Measurements from ENCODE around the gene STK32A.
"Not testable (repeated sequence)": the region's sequence is repeated elsewhere in the genome, so short reads cannot be mapped to it uniquely, and the experiment has no call there.

The STK32A gene

DNA sequence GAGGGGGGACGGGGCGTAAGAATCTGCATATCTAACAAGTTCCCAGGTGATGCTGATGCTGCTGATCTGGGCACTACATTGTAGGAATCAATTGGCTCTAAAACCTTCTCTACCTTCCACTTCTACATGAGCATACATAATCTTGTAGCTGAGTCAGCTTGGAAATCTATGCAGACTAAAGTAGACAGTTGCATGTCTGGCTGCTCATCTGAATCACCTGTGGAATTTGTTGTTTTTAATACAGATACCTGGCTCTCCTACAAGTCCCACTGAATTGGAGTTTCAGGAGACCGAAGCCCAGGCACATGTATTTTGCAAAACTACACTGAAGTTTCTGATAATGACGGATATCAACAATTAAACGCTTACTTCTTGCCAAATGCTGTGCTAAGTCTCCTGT is 113.6 kb downstream of the STK32A start:
- no peak for DNase-seq

DNA sequence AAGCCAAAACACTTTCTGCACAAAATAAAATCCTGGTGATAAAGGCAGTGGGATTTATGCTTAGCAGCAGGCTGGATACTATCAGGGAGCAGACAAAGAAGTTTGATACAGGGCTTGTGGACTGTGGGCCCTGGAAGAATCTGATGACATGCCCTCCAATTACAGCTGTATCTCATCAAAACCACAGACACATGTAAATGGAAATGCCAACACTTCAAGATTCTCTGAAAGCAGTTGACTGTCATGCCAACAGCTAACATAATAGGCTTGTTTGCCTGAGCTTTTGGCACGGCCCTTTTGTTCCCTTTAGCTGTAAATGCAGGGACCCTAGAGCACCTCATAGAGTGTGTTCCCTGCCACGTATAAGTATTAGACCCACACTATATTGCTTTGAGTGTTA is 114.4 kb downstream of the STK32A start:
- DNase-seq: no peak

DNA sequence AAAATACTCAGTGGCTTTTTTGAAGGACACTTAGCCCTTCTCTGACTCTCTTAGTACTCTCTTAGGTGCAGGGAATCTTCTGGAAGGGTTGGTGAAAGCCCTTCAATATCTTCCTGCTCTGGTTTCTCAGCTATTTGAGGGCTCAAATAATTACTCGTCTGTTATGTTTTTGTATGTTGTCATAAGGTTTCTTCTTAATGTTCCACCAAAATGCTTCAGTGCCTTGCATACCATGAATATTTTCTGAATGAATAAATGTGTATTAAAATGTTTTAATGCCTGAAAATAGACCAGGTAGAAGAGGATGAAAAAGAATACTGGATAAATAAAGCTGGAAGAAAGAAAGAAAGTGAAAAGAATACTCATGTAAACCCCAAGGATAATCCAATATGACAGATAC is 124.3 kb downstream of the STK32A start:
- DNase-seq: no peak

DNA sequence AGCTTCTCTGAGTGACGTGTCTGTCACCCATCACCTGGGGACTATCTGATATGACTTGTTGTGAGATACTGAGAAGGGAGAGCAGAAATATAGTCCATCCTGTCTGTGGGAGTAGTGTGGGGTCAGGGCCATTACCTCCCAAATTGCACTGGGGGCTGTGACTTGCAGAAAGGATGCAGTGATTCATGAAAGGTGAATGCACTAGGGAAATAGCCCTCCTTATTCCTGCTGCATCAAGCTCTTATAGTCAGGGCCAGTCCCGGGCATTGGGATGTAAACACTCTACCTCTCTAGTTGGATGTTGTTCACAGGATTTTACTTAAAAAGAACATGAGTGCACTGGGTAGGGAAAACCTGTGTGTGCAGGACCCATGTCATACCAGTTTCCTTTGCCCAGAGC is 124.8 kb downstream of the STK32A start:
- DNase-seq: no peak

DNA sequence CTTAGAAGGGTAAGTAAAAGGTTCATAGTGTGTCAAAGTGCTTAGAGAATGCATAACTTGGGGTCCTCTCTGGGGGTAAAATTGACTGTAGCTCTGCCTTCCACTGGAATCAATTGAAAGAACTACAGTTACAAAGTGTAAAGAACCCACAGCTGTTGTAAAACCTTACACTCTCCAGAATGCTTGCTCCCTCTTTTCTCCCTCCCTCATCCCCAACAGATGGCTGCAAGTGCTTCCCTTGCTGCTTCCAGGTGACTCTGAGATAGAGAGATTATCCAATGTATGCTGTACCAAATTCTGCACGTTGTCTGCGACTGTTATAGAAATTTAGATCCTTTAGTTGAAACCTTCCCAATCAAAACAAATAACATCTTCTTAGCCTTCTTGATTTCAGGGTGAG is 126.0 kb downstream of the STK32A start:
- no peak for DNase-seq

DNA sequence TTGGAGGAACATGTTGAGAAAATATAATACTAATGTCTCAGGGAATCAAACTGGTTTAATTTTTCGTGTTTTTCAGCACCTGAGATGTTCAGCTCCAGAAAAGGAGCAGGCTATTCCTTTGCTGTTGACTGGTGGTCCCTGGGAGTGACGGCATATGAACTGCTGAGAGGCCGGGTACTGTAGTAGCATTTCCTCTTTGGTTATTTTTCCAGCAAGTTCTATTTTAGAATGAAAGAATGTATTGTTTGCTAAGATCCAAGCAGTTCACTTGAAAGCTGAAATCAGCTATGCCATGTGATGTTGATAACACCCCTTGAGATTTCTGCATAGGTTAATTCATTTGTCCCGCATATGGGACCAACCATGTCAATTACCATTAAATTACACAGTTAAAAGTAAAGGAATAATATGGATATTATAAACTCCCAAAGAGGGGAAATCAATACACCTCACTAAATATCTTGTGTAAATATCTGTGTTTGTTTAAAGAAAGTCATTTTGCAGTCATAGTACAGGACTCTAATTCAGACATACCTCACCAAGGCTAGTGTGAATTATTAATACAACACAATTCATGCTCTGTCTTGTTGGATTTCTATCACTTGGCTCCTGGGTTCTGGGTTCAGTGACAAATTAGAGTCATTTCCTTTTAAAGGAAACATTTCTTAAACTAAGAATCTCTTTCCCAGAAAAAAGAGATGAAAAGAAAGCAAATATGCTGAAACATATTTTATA is 126.8 kb downstream of the STK32A start:
- DNase-seq: no peak

DNA sequence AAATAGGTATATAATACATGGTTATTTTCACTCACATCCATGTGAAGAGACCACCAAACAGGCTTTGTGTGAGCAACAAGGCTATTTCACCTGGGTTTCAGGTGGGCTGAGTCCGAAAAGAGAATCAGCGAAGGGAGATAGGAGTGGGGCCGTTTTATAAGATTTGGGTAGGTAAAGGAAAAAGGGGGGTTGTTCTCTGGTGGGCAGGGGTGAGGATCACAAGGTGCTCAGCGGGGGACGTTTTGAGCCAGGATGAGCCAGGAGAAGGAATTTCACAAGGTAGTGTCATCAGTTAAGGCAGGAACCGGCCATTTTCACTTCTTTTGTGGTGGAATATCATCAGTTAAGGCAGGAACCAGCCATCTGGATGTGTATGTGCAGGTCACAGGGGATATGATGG is 132.6 kb downstream of the STK32A start:
- not testable (repeated sequence) for DNase-seq

DNA sequence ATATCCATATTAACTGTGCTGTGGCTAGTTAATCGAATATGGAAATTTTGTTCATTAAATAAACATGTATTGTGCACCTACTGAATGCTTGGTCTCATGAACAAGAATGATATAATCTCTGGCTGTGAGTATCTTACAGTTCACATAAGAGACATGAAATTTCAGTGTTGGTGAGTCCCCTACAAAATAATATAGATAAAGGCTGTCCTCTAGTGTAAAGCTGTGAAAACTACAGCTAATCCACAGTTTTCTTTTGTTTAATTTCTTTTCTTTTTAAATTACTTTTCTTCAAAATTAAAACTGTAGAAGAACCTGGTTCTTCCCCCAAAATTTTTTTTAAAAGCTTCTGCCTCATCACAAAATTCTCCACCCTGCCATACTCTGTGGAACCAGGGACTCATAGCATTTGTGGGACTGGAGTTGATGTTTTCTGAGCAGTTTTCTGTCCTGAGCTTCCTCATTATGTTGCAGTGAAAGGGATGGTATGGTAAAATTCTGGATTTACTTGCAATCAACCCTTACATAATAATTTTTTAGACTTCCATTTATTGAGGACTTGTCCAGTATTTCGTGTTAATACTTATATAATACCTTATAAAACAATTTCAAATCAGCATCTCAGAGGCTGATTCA is 135.0 kb downstream of the STK32A start:
- no peak for DNase-seq

DNA sequence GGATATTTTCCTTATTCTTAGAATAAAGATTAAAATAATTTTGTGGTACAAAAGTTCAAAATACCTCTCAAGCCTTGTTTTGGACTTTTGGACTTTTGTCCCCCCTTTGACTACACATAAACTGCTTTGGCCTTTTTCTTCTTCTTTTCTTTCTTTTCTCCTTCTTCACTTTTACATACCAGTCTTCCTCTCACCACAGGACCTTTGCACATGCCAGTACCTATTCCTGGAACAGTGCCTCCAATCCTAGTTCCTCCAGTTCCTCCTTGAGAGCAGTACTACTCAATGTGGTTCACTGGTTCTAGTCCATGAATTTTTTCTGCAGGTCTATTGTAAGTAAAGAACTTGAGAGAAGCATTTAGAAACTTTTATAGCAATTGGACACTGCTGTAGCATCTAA is 136.5 kb downstream of the STK32A start:
- DNase-seq: no peak

DNA sequence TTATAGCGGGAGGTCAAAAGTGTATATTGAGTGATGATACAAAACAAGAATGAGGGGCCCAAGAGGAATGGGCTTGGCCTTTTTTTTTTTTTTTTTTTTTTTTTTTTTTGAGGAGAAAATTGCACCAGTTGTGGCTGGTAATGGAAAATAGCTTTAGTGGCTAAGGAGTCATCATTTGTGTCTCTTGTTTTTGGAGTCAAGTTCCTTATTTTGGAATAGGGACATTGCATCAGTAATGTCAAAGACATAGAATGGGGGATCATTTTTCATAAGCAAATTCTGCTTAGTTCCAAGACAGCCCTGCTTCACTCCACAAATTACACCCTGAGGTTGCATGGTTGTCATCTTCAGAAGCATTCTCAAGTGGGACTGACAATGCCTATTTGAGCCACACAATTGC is 137.4 kb downstream of the STK32A start:
- no peak for DNase-seq

DNA sequence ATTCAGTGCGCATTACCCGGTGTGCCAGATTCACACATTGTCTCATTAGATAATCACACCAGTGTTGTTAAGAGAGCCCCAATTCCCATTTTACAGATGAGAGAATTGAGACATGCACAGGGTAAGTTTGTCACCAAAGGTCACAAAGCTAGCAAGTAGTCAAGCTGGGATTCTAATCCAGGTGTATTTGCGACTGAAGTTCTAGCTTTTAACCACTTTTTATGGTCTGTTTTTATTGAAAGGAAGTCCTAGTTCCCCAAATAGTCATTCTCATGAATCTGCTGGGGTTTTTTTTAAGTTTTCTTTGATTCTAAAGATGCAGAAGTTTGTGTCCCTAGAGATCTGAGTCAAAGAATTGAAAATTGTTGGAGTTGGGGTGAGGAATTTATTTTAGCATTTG is 138.5 kb downstream of the STK32A start:
- DNase-seq: no peak

DNA sequence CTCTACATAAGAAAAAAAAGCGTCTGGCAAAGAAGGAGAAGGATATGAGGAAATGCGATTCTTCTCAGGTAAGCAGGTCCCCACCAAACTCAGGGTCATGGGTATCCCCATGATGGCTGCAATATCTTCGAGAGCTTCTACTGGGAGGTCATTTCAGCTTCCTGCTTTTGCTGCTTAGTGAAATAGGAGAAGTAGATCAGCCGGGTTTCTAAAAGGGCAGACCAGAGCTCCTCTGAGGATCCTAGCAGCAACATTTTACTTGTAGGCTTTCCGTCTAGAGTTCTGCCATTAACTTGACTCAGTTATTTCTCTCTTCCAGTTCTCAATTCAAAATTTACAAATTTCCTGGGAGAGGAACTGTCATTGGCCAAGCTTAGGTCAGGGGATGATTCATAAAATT is 140.3 kb downstream of the STK32A start:
- no peak for DNase-seq

DNA sequence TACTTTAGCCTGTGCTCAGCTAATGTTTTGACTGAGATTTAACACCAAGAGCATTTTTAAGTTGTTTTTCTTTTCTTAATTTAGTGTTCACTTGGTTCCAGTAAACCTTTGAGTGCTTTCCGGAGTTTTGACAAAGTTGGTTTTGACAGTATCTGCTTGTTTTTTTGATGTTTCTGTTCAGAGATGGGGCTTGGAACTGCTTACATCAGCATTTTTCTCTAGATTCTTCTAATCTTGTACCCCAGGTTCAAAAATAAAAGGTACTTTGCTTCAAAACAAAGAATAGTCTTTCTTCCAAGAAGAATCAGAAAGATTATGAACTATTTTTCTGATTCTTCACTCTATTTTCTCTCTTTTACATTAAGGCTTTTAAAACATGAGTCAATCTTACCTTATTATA is 142.9 kb downstream of the STK32A start:
- no peak for DNase-seq

DNA sequence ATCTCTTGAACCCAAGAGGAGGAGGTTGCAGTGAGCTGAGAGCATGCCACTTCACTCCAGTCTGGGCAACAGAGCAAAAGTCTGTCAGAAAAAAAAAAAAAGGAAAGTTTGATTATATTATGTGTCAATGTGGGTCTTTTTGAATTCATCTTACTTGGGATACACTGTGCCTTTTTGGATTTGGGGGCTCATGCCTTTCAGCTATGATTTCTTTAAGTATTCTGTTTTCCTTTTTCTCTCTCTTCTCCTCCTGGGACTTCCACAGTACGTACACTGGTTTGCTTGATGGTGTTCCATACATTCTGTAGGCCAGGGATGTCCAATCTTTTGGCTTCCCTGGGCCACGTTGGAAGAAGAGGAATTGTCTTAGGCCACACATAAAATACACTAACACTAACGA is 146.7 kb downstream of the STK32A start:
- no peak for DNase-seq

DNA sequence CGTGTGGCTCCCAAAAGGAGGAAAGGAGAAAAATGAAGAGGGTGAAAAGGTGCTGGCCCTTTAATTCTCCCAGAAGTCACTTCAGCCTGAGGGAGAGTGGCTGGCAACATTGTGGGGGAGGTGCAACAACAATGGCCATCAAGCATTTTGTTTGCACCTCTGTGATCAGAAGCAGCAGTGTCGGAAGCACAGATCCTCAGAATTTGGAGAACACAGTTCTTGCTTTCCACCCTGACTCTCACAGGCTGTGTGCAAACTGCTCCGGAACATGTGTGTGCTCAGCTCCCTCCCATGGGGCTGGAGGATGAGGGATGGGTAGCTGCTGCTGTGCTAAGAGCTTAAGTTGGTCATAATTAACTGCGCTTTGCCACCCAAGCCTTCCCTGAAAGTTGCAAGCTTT is 147.9 kb downstream of the STK32A start:
- no peak for DNase-seq

DNA sequence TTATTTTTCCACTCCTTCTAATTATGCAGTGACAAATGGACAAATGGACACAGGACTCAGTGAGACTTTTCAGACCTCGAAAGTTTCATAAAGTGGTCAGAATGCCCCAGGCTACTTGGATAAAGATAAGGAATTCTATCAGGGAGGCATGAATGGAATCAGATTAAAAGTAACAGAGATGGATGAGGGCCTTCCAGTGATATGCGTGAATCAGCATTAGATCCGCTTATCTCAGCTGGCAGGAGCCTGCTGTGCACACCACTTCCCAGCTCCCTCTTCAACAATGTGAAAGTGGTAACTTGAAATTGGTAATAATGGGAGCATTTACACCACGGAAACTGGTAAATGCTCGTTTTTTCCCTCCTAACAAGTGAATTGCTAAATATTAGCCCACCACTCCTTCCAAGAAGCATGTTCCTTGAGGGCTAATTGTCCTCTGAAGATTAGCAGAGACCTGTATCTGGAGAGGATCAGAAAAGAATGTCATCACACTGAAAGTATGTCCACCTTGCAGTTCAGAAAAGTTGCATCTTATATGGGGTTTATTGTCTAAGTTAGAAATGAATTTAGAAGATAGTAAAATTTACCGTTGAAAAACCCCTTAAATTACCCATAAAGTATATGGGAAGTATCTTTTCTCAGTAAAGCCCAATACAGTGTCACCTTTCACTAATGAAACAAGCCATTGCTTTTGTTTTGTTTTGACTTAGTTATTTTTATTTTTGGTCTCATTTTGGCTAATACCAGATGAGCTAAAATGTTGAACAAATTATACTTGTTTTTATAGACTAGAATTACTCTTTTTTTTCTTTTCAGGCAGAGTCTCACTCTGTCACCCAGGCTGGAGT is 149.7 kb downstream of the STK32A start:
- no peak for DNase-seq

DNA sequence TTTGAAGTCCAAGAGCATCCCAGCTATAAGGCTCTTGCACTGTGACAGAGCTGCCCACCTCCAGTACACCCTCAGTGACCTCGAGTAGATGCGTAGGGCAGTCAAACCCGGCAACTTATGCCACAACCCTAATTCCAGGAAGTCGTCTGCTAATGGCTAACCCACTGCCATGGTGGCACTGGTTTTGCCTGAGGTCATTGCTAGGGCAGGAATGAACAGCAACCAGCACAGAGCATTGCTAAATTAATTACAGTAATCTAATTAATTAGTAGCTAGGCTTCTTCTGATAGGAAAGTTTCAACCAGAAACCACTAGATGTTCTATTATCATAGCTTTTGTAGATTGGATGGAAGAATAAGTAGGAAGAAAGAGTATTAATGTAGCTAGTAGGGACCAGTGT is 152.3 kb downstream of the STK32A start:
- DNase-seq: no peak

DNA sequence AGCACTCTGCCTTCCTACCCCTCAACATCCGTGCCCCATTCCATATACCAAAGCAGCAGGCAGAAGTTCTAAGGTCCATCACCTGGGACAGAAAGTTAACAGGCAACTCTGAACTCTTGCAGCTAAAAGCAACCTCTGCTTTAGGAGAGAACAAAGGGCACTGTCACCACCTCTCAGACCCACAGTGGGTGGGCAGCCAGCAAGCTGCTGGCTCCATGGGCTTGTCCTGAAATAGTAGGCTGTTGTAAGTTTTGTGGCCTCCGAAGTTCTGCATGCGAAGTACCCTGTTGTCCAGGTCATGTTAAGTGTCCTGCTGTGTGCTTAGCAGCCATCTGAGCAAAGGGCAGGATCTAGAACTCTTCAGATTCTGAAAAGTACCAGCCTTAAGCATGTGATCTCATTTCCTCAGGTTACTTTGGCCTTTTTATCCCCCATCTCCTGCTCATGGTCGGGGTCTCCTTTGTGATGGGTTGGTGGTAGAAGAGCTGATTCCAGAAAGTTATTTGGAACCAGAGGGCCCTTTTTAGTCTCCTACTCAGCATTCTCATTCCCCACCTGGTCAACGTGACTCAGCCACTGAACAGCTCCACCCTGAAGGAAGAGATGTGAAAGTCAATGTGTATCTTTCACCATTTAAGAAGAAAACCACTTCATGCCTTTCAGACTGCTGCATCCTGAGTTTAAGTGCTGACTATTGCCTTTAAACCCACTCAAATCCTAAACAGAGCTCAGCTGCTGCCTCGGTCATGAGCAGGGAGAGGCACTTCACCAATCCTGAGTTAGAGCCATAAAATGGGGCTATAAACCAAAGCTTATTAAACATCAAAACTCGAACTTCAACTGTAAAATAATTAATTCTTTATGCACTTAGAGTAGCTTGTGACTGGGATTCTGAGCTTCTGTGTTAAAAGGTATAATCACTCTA is 153.6 kb downstream of the STK32A start:
- DNase-seq: no peak

DNA sequence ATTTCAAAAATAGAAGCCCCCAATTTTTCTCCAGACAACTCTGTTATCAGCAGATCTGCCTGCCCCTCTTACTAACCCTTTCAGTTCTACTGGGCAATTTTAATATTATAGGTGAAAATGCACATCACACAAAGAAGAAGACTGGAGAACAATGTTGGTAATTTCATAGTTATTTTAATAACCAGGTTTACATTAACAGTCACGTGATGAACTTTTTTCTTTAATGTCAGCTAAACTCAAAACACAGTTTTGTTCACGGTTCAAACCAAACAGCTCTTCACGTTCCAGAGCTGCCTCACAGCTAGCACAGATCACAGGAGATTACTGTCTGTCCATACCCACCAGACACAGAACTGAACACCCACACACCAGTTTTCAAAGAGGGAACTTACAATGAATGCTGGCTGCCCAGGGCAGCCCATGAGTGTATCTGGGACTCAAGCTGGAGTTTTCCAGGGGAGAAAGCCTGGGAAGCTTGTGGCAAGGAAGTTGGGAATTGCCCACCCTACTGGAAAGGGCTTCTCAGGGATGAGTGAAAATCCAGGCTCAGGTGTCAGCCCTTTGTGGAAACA is 155.9 kb downstream of the STK32A start:
- DNase-seq: no peak

DNA sequence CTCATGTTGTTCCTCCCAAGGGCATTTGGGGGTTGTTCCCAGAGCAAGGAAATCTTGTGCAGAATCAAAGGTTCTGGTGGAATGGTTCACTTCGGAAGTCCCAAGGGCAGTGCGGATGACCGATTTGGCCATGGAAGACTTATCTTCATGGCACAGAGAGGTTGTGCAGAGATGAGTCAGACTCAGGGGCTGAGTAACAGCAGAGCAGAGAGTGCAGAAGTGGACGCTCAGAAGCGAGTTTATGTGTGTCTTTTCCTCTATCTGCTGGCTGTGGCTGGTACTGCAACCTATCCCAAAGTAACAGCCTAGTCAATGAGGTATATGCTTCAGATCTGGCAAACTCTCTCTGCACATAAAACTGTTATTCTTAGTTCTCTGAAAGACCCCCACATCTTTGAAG is 157.0 kb downstream of the STK32A start:
- DNase-seq: no peak

DNA sequence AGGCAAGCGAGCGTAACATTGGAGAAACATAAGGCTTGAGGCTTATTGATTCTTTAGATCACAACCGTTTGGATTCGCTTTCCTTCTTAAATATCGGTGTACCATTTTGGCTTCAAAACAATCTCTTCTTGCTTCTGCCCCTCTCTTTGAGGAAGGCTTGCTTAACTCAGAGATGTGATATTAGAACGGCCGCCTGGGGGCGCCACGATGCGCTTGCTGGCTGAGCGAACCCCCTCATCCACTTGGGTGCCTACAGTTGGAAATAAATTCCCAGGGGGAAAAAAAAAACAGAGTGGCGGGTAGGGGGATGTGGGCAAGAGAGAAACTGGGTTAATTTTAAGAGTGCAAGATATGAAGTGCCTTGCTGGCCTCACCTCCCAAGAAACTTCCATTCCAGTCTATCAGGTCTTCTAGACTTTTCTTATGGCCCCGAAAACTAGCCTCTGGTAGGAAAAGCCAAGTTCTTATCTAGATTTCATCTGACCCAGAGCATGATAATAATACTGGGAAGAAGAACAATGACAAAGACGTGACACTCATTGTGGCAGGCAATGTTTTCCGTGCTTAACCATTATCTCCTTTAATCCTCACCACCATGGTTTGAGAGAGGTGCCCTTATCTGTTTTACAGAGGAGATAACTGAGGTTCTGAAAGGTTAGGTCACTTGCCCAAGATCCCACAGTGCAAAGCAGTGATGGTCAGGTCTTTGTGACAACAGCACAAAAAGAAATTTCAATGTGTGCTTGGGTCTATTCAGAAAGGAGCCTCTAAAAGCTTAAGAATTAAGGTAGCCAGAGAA is 159.2 kb downstream of the STK32A start:
- DNase-seq: no peak

Measured in activated T-cell treated with anti-CD3 and anti-CD28 coated beads, Interleukin-2, amount 50 U/mL, for 48 hours (primary cell).